B cell (primary cell): ENCODE measurements around the gene DECR2.

Experiments used
- CTCF ChIP-seq: fragments of 200-600 bp; IDR thresholded peaks from one replicate; pipeline ENCODE4 v1.8.0; 2022; ENCODE audit warnings: antibody characterized with exemption, mild to moderate bottlenecking
- EZH2 ChIP-seq: IDR thresholded peaks from 2 replicates; pipeline ENCODE4 v1.6.1; 2012; ENCODE audit warnings: borderline replicate concordance, low read depth, mild to moderate bottlenecking, moderate library complexity, low read length; ENCODE audit not compliant: insufficient read depth, poor library complexity, severe bottlenecking

- TF ChIP-seq CTCF (no peak), EZH2 (no peak)
Observed at GRCh38 chr16:378821-379182, 22.9 kb upstream of the DECR2 start.
